Neural cell (in vitro differentiated cells): ENCODE results near the gene PCDHGC3.

Source experiments
- CTCF ChIP-seq: fragments of 450-650 bp; IDR thresholded peaks from 2 replicates; pipeline ENCODE4 v1.5.1; 2014; ENCODE audit warnings: antibody characterized with exemption, mild to moderate bottlenecking, moderate library complexity; ENCODE audit not compliant: poor library complexity, severe bottlenecking
- EP300 ChIP-seq: fragments of 450-650 bp; conservative IDR thresholded peaks from 2 replicates; pipeline ENCODE4 v1.6.1; 2014; ENCODE audit warnings: antibody characterized with exemption, mild to moderate bottlenecking, moderate library complexity; ENCODE audit not compliant: poor library complexity, severe bottlenecking
- EZH2 ChIP-seq: fragments of 200-600, 300-800 bp; shearing (Covaris generic), sonication (generic); IDR thresholded peaks from 2 replicates; pipeline ENCODE4 v1.6.1; 2014; ENCODE audit warnings: antibody characterized with exemption, low read length, borderline replicate concordance, mild to moderate bottlenecking; ENCODE audit not compliant: insufficient read depth, poor library complexity, severe bottlenecking
- MXI1 ChIP-seq: fragments of 450-650 bp; conservative IDR thresholded peaks from 2 replicates; pipeline ENCODE4 v1.6.1; 2014; ENCODE audit warnings: antibody characterized with exemption, mild to moderate bottlenecking; ENCODE audit not compliant: poor library complexity, severe bottlenecking
- POLR2AphosphoS5 ChIP-seq: IDR thresholded peaks from 2 replicates; pipeline ENCODE4 v1.6.1; 2012
- RAD21 ChIP-seq: fragments of 450-650 bp; conservative IDR thresholded peaks from 2 replicates; pipeline ENCODE4 v1.6.1; 2014; ENCODE audit warnings: antibody characterized with exemption, mild to moderate bottlenecking, moderate library complexity
- REST ChIP-seq: IDR thresholded peaks from 2 replicates; pipeline ENCODE4 v1.6.1; 2012; ENCODE audit warnings: borderline replicate concordance
- SMC3 ChIP-seq: fragments of 450-650 bp; conservative IDR thresholded peaks from 2 replicates; pipeline ENCODE4 v1.6.1; 2014; ENCODE audit warnings: antibody characterized with exemption, mild to moderate bottlenecking, moderate library complexity; ENCODE audit not compliant: poor library complexity
- TAF1 ChIP-seq: IDR thresholded peaks from 2 replicates; pipeline ENCODE4 v1.6.1; 2012; ENCODE audit warnings: low read depth

- TF ChIP-seq CTCF (no peak), EZH2 (no peak), RAD21 (no peak), REST (no peak), SMC3 (no peak), MXI1 (no peak), POLR2AphosphoS5 (no peak), EP300 (no peak), TAF1 (no peak)
These were observed 36.2 kb upstream of the PCDHGC3 start for GRCh38 chr5:141439411-141440141.
